Right atrium auricular region (tissue), 2 donors: ENCODE measurements around the gene CRYBA1. TPM values are rescaled to one million over a fixed set of nuclear protein-coding genes. Genes with fewer than 3 reads are reported as not detected.
"Not testable (repeated sequence)": the region's sequence is repeated elsewhere in the genome, so short reads cannot be mapped to it uniquely, and the experiment has no call there.

Experiments used
- DNase-seq: peaks from one replicate; pipeline ENCODE4 v3.0.0-alpha.2; 2019; ENCODE audit warnings: low spot score
- H3K27ac ChIP-seq, 2 donors: fragments of 200-600 bp; sonication (generic); 1 replicate in 1 of 2; 2 replicates in 1 of 2; pipeline ENCODE4 v1.5.1; 2016 to 2019
- H3K27me3 ChIP-seq, 2 donors: fragments of 200-600 bp; sonication (generic); one replicate each; pipeline versions ENCODE4 v1.5.1 to v1.6.0; 2017 to 2019
- H3K36me3 ChIP-seq: fragments of 200-600 bp; sonication (generic); one replicate; pipeline ENCODE4 v1.5.1; 2016
- H3K4me1 ChIP-seq, 2 donors: fragments of 200-600 bp; sonication (generic); one replicate each; pipeline versions ENCODE4 v1.5.1 to v1.6.0; 2017 to 2019
- H3K4me3 ChIP-seq, 2 donors: fragments of 200-600 bp; sonication (generic); 1 replicate in 1 of 2; 2 replicates in 1 of 2; pipeline ENCODE4 v1.5.1; 2017 to 2019; ENCODE audit warnings: mild to moderate bottlenecking in 1 of 2, moderate library complexity in 1 of 2
- H3K9me3 ChIP-seq, 2 donors: fragments of 200-600 bp; sonication (generic); one replicate each; pipeline ENCODE4 v1.5.1; 2019
- CTCF ChIP-seq, 2 donors: fragments of 200-600 bp; sonication (generic); IDR thresholded peaks; one replicate each; pipeline ENCODE4 v1.5.1; 2019; ENCODE audit warnings: antibody characterized with exemption in 2 of 2
- total RNA-seq, 2 donors: library from RNA; depleted of rRNA; stranded (reverse); fragments of >200 nt; gene quantifications; one replicate each; pipeline ENCODE4 v1.1.0, GENCODE V29; 2016

The CRYBA1 gene
- not detected for total RNA-seq

GRCh38 chr17:29246628-29247027 is at the start of gene CRYBA1:
CRYBA1 (plus strand) TSS chr17:29246859; CDS start chr17:29246864, 5 bp downstream.
- Histone ChIP-seq H3K9me3 (no peaks in the 10 kb centered on the region), H3K27ac (no peak within 1 kb of the TSS), H3K4me3 (no peak within 1 kb of the TSS), H3K36me3 (no peaks in the 10 kb centered on the region), H3K4me1 (no peaks in the 10 kb centered on the region), H3K27me3 (no peaks in the 10 kb centered on the region)
- no peak for TF ChIP-seq CTCF (IDR thresholded peaks at IDR 0.05)
- DNase-seq = no peak

GRCh38 chr17:29197516-29198272 is 49.0 kb upstream of the CRYBA1 start:
- Histone ChIP-seq H3K4me1 (no peaks in the 10 kb centered on the region), H3K4me3 (no peak overlapping the region), H3K27me3 (no peaks in the 10 kb centered on the region), H3K27ac (no peak overlapping the region), H3K9me3 (no peaks in the 10 kb centered on the region), H3K36me3 (no peaks in the 10 kb centered on the region)
- no peak for TF ChIP-seq CTCF (IDR thresholded peaks at IDR 0.05)
- no peak for DNase-seq

GRCh38 chr17:29204068-29204804 is 42.4 kb upstream of the CRYBA1 start:
- not testable (repeated sequence) for H3K36me3 ChIP-seq, H3K9me3 ChIP-seq, H3K4me3 ChIP-seq, H3K27ac ChIP-seq, DNase-seq, H3K27me3 ChIP-seq
- H3K4me1 ChIP-seq = peaks cover 0 to 14% of the 10 kb centered on the region in 2 donors

GRCh38 chr17:29205047-29205446 is 41.6 kb upstream of the CRYBA1 start:
- H3K27ac ChIP-seq = no peak overlapping the region
- TF ChIP-seq CTCF (IDR thresholded peaks at IDR 0.05) = no peak
- no peaks in the 10 kb centered on the region for H3K9me3 ChIP-seq
- H3K4me1 ChIP-seq = peaks cover 0 to 14% of the 10 kb centered on the region in 2 donors
- H3K27me3 ChIP-seq = no peaks in the 10 kb centered on the region
- no peaks in the 10 kb centered on the region for H3K36me3 ChIP-seq
- DNase-seq = no peak
- H3K4me3 ChIP-seq = no peak overlapping the region

GRCh38 chr17:29207975-29208374 is 38.7 kb upstream of the CRYBA1 start:
- Histone ChIP-seq H3K4me3 (no peak overlapping the region), H3K27ac (no peak overlapping the region), H3K36me3 (no peaks in the 10 kb centered on the region), H3K4me1 (peaks cover 0 to 14% of the 10 kb centered on the region in 2 donors), H3K9me3 (no peaks in the 10 kb centered on the region), H3K27me3 (no peaks in the 10 kb centered on the region)
- DNase-seq = no peak
- TF ChIP-seq CTCF (IDR thresholded peaks at IDR 0.05) = no peak

GRCh38 chr17:29209073-29209472 is 37.6 kb upstream of the CRYBA1 start:
- H3K27ac ChIP-seq = no peak overlapping the region
- H3K4me3 ChIP-seq = no peak overlapping the region
- no peak for TF ChIP-seq CTCF (IDR thresholded peaks at IDR 0.05)
- peaks cover 0 to 14% of the 10 kb centered on the region in 2 donors for H3K4me1 ChIP-seq
- H3K27me3 ChIP-seq = no peaks in the 10 kb centered on the region
- no peak for DNase-seq
- H3K36me3 ChIP-seq = no peaks in the 10 kb centered on the region
- H3K9me3 ChIP-seq = no peaks in the 10 kb centered on the region
